A549 (cell line): ENCODE measurements around the gene SIDT2. TPM values are rescaled to one million over a fixed set of nuclear protein-coding genes. Genes with fewer than 3 reads are reported as not detected.

Experiments
- ATAC-seq, 2 experiments: fragments of 200-7000 bp in 1 of 2; fragments of >200 bp in 1 of 2; cut with Nextera tagmentation in 1 of 2; cut with Tn5 transposase in 1 of 2; 3 replicates each; pipeline versions ENCODE4 v1.8.0 to v1.9.1; 2018 to 2020; ENCODE audit warnings: mild to moderate bottlenecking in 1 of 2, moderate library complexity in 1 of 2
- CTCF ChIA-PET: fragments of 300-600 bp; sonication (Branson Sonifier 250); formaldehyde crosslinking; extraction: SDS; loops from one replicate; lab custom pipeline; 2021; ENCODE audit warnings: antibody characterized with exemption, inconsistent platforms; lab: Yijun Ruan, JAX
- POLR2A ChIA-PET: fragments of 350-600 bp; formaldehyde crosslinking; extraction: SDS; loops from one replicate; lab custom pipeline; 2021; ENCODE audit warnings: antibody characterized with exemption, inconsistent platforms; lab: Yijun Ruan, JAX
- DNase-seq, 2 experiments: peaks; one replicate each; pipeline versions ENCODE4 v3.0.0 to v3.0.0-alpha.2; 2011 to 2016; ENCODE audit warnings: low read depth in 1 of 2, low spot score in 1 of 2
- FAIRE-seq: peaks from 2 replicates; lab custom pipeline; 2011; peaks lifted over from hg19 to GRCh38; lab: Jason Lieb, UNC
- H3K27ac ChIP-seq, 2 experiments: fragments of >200 bp; sonication (Bioruptor Twin); formaldehyde crosslinking; 3 replicates each; pipeline ENCODE4 v1.5.1; 2016 to 2017
- H3K4me1 ChIP-seq: fragments of >200 bp; sonication (Bioruptor Twin); formaldehyde crosslinking; 3 replicates; pipeline ENCODE4 v1.6.1; 2016
- H3K4me2 ChIP-seq: fragments of >200 bp; sonication (Bioruptor Twin); formaldehyde crosslinking; 3 replicates; pipeline ENCODE4 v1.6.1; 2016
- H3K4me3 ChIP-seq: fragments of >200 bp; sonication (Bioruptor Twin); formaldehyde crosslinking; 3 replicates; pipeline ENCODE4 v1.5.1; 2016
- H3K9me3 ChIP-seq: fragments of >200 bp; sonication (Bioruptor Twin); formaldehyde crosslinking; 3 replicates; pipeline ENCODE4 v1.6.1; 2016
- CHD2 ChIP-seq: fragments of 150-350 bp; IDR thresholded peaks from 2 replicates; pipeline ENCODE4 v1.6.1; 2014; ENCODE audit warnings: low read length; ENCODE audit not compliant: partially characterized antibody
- EHF ChIP-seq: fragments of 250-450 bp; sonication (Bioruptor Pico); IDR thresholded peaks from 2 replicates; pipeline ENCODE4 v1.5.0; 2020; ENCODE audit warnings: mild to moderate bottlenecking
- KDM1A ChIP-seq: fragments of 200-600 bp; sonication (generic); IDR thresholded peaks from 2 replicates; pipeline ENCODE4 v1.6.1; 2016; ENCODE audit warnings: low read depth, mild to moderate bottlenecking
- KDM5A ChIP-seq: fragments of 200-600 bp; sonication (generic); IDR thresholded peaks from 2 replicates; pipeline ENCODE4 v1.6.1; 2016; ENCODE audit warnings: antibody characterized with exemption, mild to moderate bottlenecking
- NR3C1 ChIP-seq: fragments of >200 bp; sonication (Bioruptor Twin); formaldehyde crosslinking; IDR thresholded peaks from 3 replicates; pipeline ENCODE4 v1.6.1; 2017
- PHF8 ChIP-seq: fragments of 200-600 bp; sonication (generic); IDR thresholded peaks from 2 replicates; pipeline ENCODE4 v1.6.1; 2016; ENCODE audit warnings: low read depth, mild to moderate bottlenecking, antibody characterized with exemption, moderate library complexity, borderline replicate concordance
- POLR2A ChIP-seq: IDR thresholded peaks from 2 replicates; pipeline ENCODE4 v1.6.1; 2012; ENCODE audit warnings: mild to moderate bottlenecking, low read length
- RARB ChIP-seq: fragments of 250-450 bp; sonication (Bioruptor Pico); IDR thresholded peaks from 2 replicates; pipeline ENCODE4 v1.8.0; 2021; ENCODE audit warnings: mild to moderate bottlenecking, moderate library complexity
- SMC3 ChIP-seq: fragments of >200 bp; sonication (Bioruptor Twin); formaldehyde crosslinking; IDR thresholded peaks from 3 replicates; pipeline ENCODE4 v1.6.1; 2018; ENCODE audit warnings: inconsistent platforms
- WGBS: methylation state at CpG from one replicate; pipeline ENCODE4 v1.1.6; 2017; ENCODE audit errors: missing lambda C conversion rate; 5-methylcytosine and 5-hydroxymethylcytosine counted together
- polyA plus RNA-seq, 4 experiments: library from polyadenylated mRNA; depleted of rRNA in 3 of 4; stranded (reverse); fragments of >200 nt; fragmentation: RNase III in 1 of 4; extraction: RNeasy Plus Mini Kit Qiagen cat#74134 plus additional on column Dnase treatment in 1 of 4; gene quantifications; 2 replicates in 3 of 4; 3 replicates in 1 of 4; pipeline ENCODE4 v1.2.3, GENCODE V29; 2011 to 2017
- TF ChIP-seq, protein P1 (sequence below): fragments of 450-650 bp; IDR thresholded peaks from 2 replicates; pipeline ENCODE4 v1.6.1; 2014; ENCODE audit warnings: antibody characterized with exemption
- TF ChIP-seq, protein P2 (sequence below): fragments of 200-600 bp; sonication (generic); IDR thresholded peaks from 2 replicates; pipeline ENCODE4 v1.6.1; 2016; ENCODE audit warnings: antibody characterized with exemption, mild to moderate bottlenecking, moderate library complexity
- TF ChIP-seq, protein P3 (sequence below): fragments of 250-450 bp; sonication (Bioruptor Pico); IDR thresholded peaks from 2 replicates; pipeline ENCODE4 v1.5.0; 2021; ENCODE audit warnings: mild to moderate bottlenecking, moderate library complexity, borderline replicate concordance
- TF ChIP-seq, protein P4 (sequence below): IDR thresholded peaks from 2 replicates; pipeline ENCODE4 v1.6.1; 2012
- TF ChIP-seq, protein P5 (sequence below): IDR thresholded peaks from 2 replicates; pipeline ENCODE4 v1.6.1; 2012; ENCODE audit warnings: low read depth, borderline replicate concordance
- TF ChIP-seq, protein P6 (sequence below): fragments of >200 bp; sonication (Bioruptor Twin); formaldehyde crosslinking; IDR thresholded peaks from 2 replicates; pipeline ENCODE4 v1.6.1; 2016

The SIDT2 gene
- polyA plus RNA-seq, 2 of the 4 experiments (the other 2 are of a cell fraction) = 5.9 to 8.5 TPM

GRCh38 chr11:117218133-117218915 is 39.8 kb downstream of the SIDT2 start:
- ATAC-seq (no peak), FAIRE-seq (no peak), DNase-seq (no peak)
- no peak for TF ChIP-seq NR3C1
- TF ChIP-seq SMC3 = no peak
- no peak for TF ChIP-seq EHF (CRISPR knock-in tag)
- TF ChIP-seq KDM5A = no peak
- TF ChIP-seq RARB (CRISPR knock-in tag) = no peak
- TF ChIP-seq, protein P1, sequence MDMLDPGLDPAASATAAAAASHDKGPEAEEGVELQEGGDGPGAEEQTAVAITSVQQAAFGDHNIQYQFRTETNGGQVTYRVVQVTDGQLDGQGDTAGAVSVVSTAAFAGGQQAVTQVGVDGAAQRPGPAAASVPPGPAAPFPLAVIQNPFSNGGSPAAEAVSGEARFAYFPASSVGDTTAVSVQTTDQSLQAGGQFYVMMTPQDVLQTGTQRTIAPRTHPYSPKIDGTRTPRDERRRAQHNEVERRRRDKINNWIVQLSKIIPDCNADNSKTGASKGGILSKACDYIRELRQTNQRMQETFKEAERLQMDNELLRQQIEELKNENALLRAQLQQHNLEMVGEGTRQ = no peak
- TF ChIP-seq, protein P2, sequence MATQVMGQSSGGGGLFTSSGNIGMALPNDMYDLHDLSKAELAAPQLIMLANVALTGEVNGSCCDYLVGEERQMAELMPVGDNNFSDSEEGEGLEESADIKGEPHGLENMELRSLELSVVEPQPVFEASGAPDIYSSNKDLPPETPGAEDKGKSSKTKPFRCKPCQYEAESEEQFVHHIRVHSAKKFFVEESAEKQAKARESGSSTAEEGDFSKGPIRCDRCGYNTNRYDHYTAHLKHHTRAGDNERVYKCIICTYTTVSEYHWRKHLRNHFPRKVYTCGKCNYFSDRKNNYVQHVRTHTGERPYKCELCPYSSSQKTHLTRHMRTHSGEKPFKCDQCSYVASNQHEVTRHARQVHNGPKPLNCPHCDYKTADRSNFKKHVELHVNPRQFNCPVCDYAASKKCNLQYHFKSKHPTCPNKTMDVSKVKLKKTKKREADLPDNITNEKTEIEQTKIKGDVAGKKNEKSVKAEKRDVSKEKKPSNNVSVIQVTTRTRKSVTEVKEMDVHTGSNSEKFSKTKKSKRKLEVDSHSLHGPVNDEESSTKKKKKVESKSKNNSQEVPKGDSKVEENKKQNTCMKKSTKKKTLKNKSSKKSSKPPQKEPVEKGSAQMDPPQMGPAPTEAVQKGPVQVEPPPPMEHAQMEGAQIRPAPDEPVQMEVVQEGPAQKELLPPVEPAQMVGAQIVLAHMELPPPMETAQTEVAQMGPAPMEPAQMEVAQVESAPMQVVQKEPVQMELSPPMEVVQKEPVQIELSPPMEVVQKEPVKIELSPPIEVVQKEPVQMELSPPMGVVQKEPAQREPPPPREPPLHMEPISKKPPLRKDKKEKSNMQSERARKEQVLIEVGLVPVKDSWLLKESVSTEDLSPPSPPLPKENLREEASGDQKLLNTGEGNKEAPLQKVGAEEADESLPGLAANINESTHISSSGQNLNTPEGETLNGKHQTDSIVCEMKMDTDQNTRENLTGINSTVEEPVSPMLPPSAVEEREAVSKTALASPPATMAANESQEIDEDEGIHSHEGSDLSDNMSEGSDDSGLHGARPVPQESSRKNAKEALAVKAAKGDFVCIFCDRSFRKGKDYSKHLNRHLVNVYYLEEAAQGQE = no peak
- TF ChIP-seq, protein P3, sequence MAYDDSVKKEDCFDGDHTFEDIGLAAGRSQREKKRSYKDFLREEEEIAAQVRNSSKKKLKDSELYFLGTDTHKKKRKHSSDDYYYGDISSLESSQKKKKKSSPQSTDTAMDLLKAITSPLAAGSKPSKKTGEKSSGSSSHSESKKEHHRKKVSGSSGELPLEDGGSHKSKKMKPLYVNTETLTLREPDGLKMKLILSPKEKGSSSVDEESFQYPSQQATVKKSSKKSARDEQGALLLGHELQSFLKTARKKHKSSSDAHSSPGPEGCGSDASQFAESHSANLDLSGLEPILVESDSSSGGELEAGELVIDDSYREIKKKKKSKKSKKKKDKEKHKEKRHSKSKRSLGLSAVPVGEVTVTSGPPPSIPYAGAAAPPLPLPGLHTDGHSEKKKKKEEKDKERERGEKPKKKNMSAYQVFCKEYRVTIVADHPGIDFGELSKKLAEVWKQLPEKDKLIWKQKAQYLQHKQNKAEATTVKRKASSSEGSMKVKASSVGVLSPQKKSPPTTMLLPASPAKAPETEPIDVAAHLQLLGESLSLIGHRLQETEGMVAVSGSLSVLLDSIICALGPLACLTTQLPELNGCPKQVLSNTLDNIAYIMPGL (CRISPR knock-in tag) = no peak
- TF ChIP-seq, protein P4, sequence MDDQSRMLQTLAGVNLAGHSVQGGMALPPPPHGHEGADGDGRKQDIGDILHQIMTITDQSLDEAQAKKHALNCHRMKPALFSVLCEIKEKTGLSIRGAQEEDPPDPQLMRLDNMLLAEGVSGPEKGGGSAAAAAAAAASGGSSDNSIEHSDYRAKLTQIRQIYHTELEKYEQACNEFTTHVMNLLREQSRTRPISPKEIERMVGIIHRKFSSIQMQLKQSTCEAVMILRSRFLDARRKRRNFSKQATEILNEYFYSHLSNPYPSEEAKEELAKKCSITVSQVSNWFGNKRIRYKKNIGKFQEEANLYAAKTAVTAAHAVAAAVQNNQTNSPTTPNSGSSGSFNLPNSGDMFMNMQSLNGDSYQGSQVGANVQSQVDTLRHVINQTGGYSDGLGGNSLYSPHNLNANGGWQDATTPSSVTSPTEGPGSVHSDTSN = no peak
- no peak for TF ChIP-seq POLR2A
- TF ChIP-seq, protein P5, sequence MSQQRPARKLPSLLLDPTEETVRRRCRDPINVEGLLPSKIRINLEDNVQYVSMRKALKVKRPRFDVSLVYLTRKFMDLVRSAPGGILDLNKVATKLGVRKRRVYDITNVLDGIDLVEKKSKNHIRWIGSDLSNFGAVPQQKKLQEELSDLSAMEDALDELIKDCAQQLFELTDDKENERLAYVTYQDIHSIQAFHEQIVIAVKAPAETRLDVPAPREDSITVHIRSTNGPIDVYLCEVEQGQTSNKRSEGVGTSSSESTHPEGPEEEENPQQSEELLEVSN = no peak
- TF ChIP-seq, protein P6, sequence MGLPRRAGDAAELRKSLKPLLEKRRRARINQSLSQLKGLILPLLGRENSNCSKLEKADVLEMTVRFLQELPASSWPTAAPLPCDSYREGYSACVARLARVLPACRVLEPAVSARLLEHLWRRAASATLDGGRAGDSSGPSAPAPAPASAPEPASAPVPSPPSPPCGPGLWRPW = no peak
- no peak for TF ChIP-seq PHF8
- no peak for TF ChIP-seq CHD2
- H3K4me2 ChIP-seq = no peak overlapping the region
- POLR2A ChIA-PET = no interaction called here
- no peak overlapping the region for H3K27ac ChIP-seq
- H3K9me3 ChIP-seq = no peaks in the 10 kb centered on the region
- WGBS = 85% methylated on average over 15 of the region's 15 CpGs
- 0 out of 3 replicates have a peak, but pooled peaks cover 4% of the 10 kb centered on the region for H3K4me1 ChIP-seq
- CTCF ChIA-PET = interaction anchor here (0.9 to 2.7 kb wide), 3 partner anchors 8 to 37 kb away, joined by 3 to 18 read pairs (median 3); no protein-coding TSS in a partner anchor
- no peak overlapping the region for H3K4me3 ChIP-seq

DNA sequence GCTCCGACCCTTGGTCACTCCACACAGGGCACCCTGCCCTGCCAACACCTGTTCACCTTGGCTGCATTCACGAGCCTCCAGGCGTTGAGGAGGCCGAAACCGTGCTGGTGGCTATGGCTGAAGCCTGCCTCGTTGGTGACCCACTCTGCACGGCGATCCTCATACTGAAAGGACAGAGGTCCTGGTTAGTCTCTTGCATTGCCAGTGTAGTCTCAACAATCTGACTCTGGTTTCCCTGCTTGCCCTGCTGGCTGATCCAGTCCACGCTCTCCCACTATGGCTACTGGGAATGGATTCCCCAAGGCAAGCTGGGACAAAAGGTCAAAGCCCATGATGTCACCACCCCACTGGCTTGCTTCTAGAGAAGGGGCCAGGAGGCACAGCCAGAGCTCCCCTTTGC is 40.5 kb downstream of the SIDT2 start:
- Histone ChIP-seq H3K9me3 (no peaks in the 10 kb centered on the region), H3K4me3 (no peak overlapping the region), H3K4me1 (0 out of 3 replicates have a peak, but pooled peaks cover 4% of the 10 kb centered on the region), H3K27ac (no peak overlapping the region), H3K4me2 (no peak overlapping the region)
- WGBS = 95% methylated on average over 8 of the region's 9 CpGs
- ChIA-PET CTCF (interaction anchor here (1.0 to 2.7 kb wide), 4 partner anchors 8 to 15 kb away, joined by 3 to 18 read pairs (median 6); partner anchors contain the start of gene PCSK7), POLR2A (no interaction called here)
- no peak for ATAC-seq
- DNase-seq = no peak
- no peak for FAIRE-seq
- TF ChIP-seq KDM1A = no peak
- no peak for TF ChIP-seq KDM5A
